Spleen (tissue), 11 donors: ENCODE results near the gene GABPB1. TPM values are rescaled to one million over a fixed set of nuclear protein-coding genes. Genes with fewer than 3 reads are reported as not detected.

Source experiments
- DNase-seq: peaks from one replicate; pipeline ENCODE4 v3.0.0-alpha.2; 2020
- H3K27ac ChIP-seq, 8 donors: fragments of 200-600 bp; sonication (generic) in 7 of 8; 1 replicate in 4 of 8; 2 replicates in 4 of 8; pipeline versions ENCODE4 v1.5.0 to v1.8.0; 2016 to 2021; ENCODE audit warnings: inconsistent platforms in 4 of 8, mild to moderate bottlenecking in 4 of 8, moderate library complexity in 1 of 8
- H3K27me3 ChIP-seq, 7 donors: fragments of 200-600 bp; sonication (generic) in 6 of 7; replicated peaks in 1 of 7; 1 replicate in 4 of 7; 2 replicates in 3 of 7; pipeline versions ENCODE4 v1.5.0 to v1.8.0; 2016 to 2021; ENCODE audit warnings: inconsistent platforms in 3 of 7, mild to moderate bottlenecking in 1 of 7
- H3K36me3 ChIP-seq, 6 donors: fragments of 200-600 bp; sonication (generic) in 5 of 6; 1 replicate in 4 of 6; 2 replicates in 2 of 6; pipeline versions ENCODE4 v1.5.0 to v1.8.0; 2016 to 2021; ENCODE audit warnings: inconsistent platforms in 2 of 6
- H3K4me1 ChIP-seq, 6 donors: fragments of 200-600 bp; sonication (generic) in 5 of 6; 1 replicate in 3 of 6; 2 replicates in 3 of 6; pipeline versions ENCODE4 v1.5.0 to v1.8.0; 2016 to 2021; ENCODE audit warnings: inconsistent platforms in 3 of 6
- H3K4me3 ChIP-seq, 8 donors: fragments of 200-600 bp; sonication (generic) in 7 of 8; 1 replicate in 4 of 8; 2 replicates in 4 of 8; pipeline versions ENCODE4 v1.5.0 to v1.8.0; 2016 to 2021; ENCODE audit warnings: inconsistent platforms in 4 of 8, mild to moderate bottlenecking in 4 of 8, moderate library complexity in 2 of 8
- H3K9me3 ChIP-seq, 8 donors: fragments of 200-600 bp; sonication (generic) in 7 of 8; 1 replicate in 4 of 8; 2 replicates in 4 of 8; pipeline versions ENCODE4 v1.5.0 to v1.8.0; 2016 to 2021; ENCODE audit warnings: inconsistent platforms in 4 of 8
- POLR2A ChIP-seq, 3 donors: fragments of 450-650 bp; IDR thresholded peaks; one replicate each; pipeline ENCODE4 v1.5.1; 2017; ENCODE audit warnings: antibody characterized with exemption in 3 of 3, mild to moderate bottlenecking in 1 of 3
- POLR2AphosphoS5 ChIP-seq, 3 donors: sonication (generic); formaldehyde crosslinking; IDR thresholded peaks; one replicate each; pipeline ENCODE4 v1.5.1; 2017; ENCODE audit warnings: antibody characterized with exemption in 3 of 3
- WGBS, 5 donors: extraction: QIAGEN DNeasy Blood & Tissue Kit in 3 of 5; methylation state at CpG; one replicate each; pipeline versions ENCODE4 v1.1.5 to v1.1.7; 2013 to 2018; 5-methylcytosine and 5-hydroxymethylcytosine counted together
- intact Hi-C: fragments of 100-400 bp; cut with DNase I; formaldehyde crosslinking; loops from one replicate; pipeline ENCODE4 v1.15.0; 2023; ENCODE audit warnings: low total_unique reads
- polyA plus RNA-seq, 3 donors: library from polyadenylated mRNA; stranded (reverse); fragments of 200-250 nt; gene quantifications; one replicate each; pipeline ENCODE4 v1.2.1, GENCODE V29; 2013
- total RNA-seq, 7 donors: library from RNA; depleted of rRNA in 3 of 7; stranded (reverse); fragments of >200 nt in 3 of 7; fragmentation: NEBNext Ultra II Directional in 4 of 7; extraction: Animal tissue kit (Norgen Biotek cat#: 25700) in 4 of 7; gene quantifications; one replicate each; pipeline versions ENCODE4 v1.1.0 to v1.2.1, GENCODE V29; 2016 to 2021
- TF ChIP-seq, protein P1 (sequence below), 11 experiments: fragments of 200-600 bp in 7 of 11; fragments of 450-650 bp in 4 of 11; sonication (generic) in 4 of 11; IDR thresholded peaks in 8 of 11; conservative IDR thresholded peaks in 3 of 11; 1 replicate in 7 of 11; 2 replicates in 4 of 11; pipeline versions ENCODE4 v1.4.0 to v1.8.0; 2016 to 2021; ENCODE audit warnings: antibody characterized with exemption in 11 of 11, inconsistent platforms in 4 of 11, mild to moderate bottlenecking in 1 of 11
- donor health status: healthy with polysubstance abuse.
- donor health status: DM: no; HTN: no; CAD: no; lungs with moderate emphysema.
- donor health status: DM: no; HTN: no; CAD: no.
- donor health status: Bipolar disorder and iron deficiency.
- donor health status: healthy.
- donor health status: DM: no; HTN: no; CAD: no.
- donor health status: DM: yes; HTN: yes; CAD: no.

The GABPB1 gene
- total and polyA plus RNA-seq, 10 donors, result 7.7 to 36.9 (median 21.8) TPM

GRCh38 chr15:50295966-50296365, 59.0 kb downstream of the GABPB1 start:
- TF ChIP-seq POLR2AphosphoS5 (IDR thresholded peaks at IDR 0.05) (no peak), POLR2A (IDR thresholded peaks at IDR 0.05) (no peak)
- TF ChIP-seq, protein P1, sequence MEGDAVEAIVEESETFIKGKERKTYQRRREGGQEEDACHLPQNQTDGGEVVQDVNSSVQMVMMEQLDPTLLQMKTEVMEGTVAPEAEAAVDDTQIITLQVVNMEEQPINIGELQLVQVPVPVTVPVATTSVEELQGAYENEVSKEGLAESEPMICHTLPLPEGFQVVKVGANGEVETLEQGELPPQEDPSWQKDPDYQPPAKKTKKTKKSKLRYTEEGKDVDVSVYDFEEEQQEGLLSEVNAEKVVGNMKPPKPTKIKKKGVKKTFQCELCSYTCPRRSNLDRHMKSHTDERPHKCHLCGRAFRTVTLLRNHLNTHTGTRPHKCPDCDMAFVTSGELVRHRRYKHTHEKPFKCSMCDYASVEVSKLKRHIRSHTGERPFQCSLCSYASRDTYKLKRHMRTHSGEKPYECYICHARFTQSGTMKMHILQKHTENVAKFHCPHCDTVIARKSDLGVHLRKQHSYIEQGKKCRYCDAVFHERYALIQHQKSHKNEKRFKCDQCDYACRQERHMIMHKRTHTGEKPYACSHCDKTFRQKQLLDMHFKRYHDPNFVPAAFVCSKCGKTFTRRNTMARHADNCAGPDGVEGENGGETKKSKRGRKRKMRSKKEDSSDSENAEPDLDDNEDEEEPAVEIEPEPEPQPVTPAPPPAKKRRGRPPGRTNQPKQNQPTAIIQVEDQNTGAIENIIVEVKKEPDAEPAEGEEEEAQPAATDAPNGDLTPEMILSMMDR (IDR thresholded peaks at IDR 0.05 in 8 of 11, conservative IDR thresholded peaks at IDR 0.05 in 3 of 11), result no peak
- Histone ChIP-seq H3K4me3 (no peak overlapping the region), H3K27me3 (no peaks in the 10 kb centered on the region), H3K27ac (no peak overlapping the region), H3K4me1 (no peaks in the 10 kb centered on the region), H3K36me3 (peaks cover 5 to 88% (median 37%) of the 10 kb centered on the region in 6 donors), H3K9me3 (no peaks in the 10 kb centered on the region)
- WGBS, 5 donors, result 84 to 100% (median 91%) methylated on average over 1 of the region's 1 CpG
- intact Hi-C loops, result no loop called here
- DNase-seq, result no peak

DNA sequence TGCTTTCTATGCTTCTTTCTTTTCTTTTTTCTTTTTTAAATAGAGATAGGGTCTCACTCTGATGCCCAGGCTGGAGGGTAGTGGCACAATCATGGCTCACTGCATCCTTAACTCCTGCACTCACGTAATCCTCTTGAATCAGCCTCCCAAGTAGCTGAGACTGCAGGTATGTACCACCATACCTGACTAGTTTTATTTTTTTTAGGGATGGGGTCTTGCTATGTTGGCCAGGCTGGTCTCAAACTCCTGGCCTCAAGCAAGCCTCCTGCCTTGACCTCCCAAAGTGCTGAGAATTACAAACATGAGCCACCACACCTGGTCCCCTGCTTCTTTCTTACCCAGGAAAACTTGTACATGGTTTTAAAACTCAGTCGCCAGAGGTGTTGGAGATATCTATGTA, 65.2 kb downstream of the GABPB1 start:
- no peaks in the 10 kb centered on the region for H3K9me3 ChIP-seq
- H3K36me3 ChIP-seq, result peaks cover 4 to 84% (median 39%) of the 10 kb centered on the region in 6 donors
- TF ChIP-seq, protein P1 (IDR thresholded peaks at IDR 0.05 in 8 of 11, conservative IDR thresholded peaks at IDR 0.05 in 3 of 11), result no peak
- TF ChIP-seq POLR2AphosphoS5 (IDR thresholded peaks at IDR 0.05) (no peak), POLR2A (IDR thresholded peaks at IDR 0.05) (no peak)
- H3K27ac ChIP-seq, result no peak overlapping the region
- WGBS, 5 donors, result 97 to 100% (median 99%) methylated on average over 2 of the region's 2 CpGs
- H3K4me1 ChIP-seq, result no peaks in the 10 kb centered on the region
- H3K27me3 ChIP-seq, result no peaks in the 10 kb centered on the region
- H3K4me3 ChIP-seq, result no peak overlapping the region
- no peak for DNase-seq
- intact Hi-C loops, result no loop called here

DNA sequence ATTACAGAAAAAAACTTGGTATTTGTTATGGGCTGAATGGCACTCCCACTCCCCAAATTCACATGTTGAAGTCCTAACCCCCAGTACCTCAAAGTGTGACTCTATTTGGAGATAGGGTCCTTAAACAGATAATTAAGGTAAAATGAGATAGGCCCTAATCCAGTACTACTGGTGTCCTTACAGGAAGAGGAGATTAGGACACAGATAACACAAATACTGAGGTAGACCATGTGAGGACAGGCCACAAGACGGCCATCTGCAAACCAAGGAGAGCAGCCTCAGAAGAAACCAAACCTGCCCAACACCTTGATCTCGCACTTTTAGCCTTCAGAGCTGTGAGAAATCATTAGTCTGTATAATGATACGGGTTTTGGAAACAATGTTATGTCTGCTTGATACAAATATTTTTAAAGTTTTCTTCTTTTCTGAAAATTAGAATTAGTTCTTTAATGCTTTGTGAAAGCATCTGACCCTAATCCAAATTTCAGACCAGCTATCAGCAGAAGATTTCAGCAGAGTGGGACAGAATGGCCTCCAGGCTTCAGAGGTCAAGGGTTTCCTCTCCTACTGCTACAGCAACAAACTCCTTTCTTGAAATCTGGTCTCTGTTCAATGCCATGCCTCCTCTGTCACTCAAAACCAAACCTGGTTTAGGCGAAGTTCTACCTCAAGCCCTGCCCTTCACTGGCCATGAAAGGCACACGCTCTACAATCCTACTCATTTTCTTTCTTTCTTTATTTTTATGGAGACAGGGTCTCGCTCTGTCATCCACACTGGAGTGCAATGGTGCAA, 67.5 kb downstream of the GABPB1 start:
- no peaks in the 10 kb centered on the region for H3K27me3 ChIP-seq
- DNase-seq, result no peak
- TF ChIP-seq, protein P1 (IDR thresholded peaks at IDR 0.05 in 8 of 11, conservative IDR thresholded peaks at IDR 0.05 in 3 of 11), result no peak
- TF ChIP-seq POLR2A (IDR thresholded peaks at IDR 0.05) (no peak), POLR2AphosphoS5 (IDR thresholded peaks at IDR 0.05) (no peak)
- intact Hi-C loops, result no loop called here
- H3K4me3 ChIP-seq, result no peak overlapping the region
- H3K36me3 ChIP-seq, result peaks cover 4 to 81% (median 39%) of the 10 kb centered on the region in 6 donors
- H3K27ac ChIP-seq, result no peak overlapping the region
- no peaks in the 10 kb centered on the region for H3K9me3 ChIP-seq
- 93 to 97% (median 95%) methylated on average over 6 of the region's 6 CpGs for WGBS, 5 donors
- H3K4me1 ChIP-seq, result no peaks in the 10 kb centered on the region

DNA sequence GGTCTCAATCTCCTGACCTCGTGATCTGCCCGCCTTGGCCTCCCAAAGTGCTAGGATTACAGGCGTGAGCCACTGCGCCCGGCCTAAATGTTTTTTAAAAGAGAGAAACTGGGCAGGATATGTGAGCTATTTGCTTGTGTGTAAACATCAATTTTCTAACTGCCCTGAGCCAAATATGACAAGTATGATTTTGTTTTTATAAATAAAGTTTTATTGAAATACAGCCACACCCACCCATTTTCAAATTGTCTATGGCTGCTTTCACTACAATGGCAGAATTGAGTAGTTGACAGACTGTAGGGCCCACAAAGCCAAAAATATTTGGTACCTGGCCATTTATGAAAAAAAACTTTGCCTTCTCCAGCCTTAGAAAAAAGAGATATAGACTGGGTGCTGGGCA, 73.6 kb downstream of the GABPB1 start:
- Histone ChIP-seq H3K4me3 (no peak overlapping the region), H3K27me3 (no peaks in the 10 kb centered on the region), H3K9me3 (no peaks in the 10 kb centered on the region), H3K4me1 (peaks cover 0 to 21% (median 0%) of the 10 kb centered on the region in 6 donors), H3K36me3 (peaks cover 0 to 63% (median 9%) of the 10 kb centered on the region in 6 donors), H3K27ac (no peak overlapping the region)
- TF ChIP-seq, protein P1 (IDR thresholded peaks at IDR 0.05 in 8 of 11, conservative IDR thresholded peaks at IDR 0.05 in 3 of 11), result no peak
- TF ChIP-seq POLR2A (IDR thresholded peaks at IDR 0.05) (no peak), POLR2AphosphoS5 (IDR thresholded peaks at IDR 0.05) (no peak)
- no peak for DNase-seq
- intact Hi-C loops, result no loop called here
- WGBS, 5 donors, result 71 to 98% (median 79%) methylated on average over 4 to 5 of the region's 5 CpGs
